CD4-positive, alpha-beta T cell (primary cell): ENCODE measurements around the gene ALDH16A1. TPM values are rescaled to one million over a fixed set of nuclear protein-coding genes. Genes with fewer than 3 reads are reported as not detected.

Experiments used
- ATAC-seq: fragments of 200-7000 bp; cut with Tn5 transposase; one replicate; pipeline ENCODE4 v1.10.0; 2022; ENCODE audit warnings: mild to moderate bottlenecking; ENCODE audit not compliant: poor library complexity
- CTCF ChIA-PET: fragments of 350-600 bp; sonication (Branson Sonifier 250); formaldehyde crosslinking; loops from one replicate; lab custom pipeline; 2021; ENCODE audit warnings: antibody characterized with exemption, inconsistent platforms; lab: Charles Lee
- POLR2A ChIA-PET: fragments of 350-600 bp; sonication (Branson Sonifier 250); formaldehyde crosslinking; loops from one replicate; lab custom pipeline; 2021; ENCODE audit warnings: antibody characterized with exemption, inconsistent platforms; lab: Charles Lee
- DNase-seq, 14 experiments: peaks; one replicate each; pipeline ENCODE4 v3.0.0-alpha.2; 2013 to 2020; ENCODE audit warnings: mixed read lengths in 2 of 14
- H3K27ac ChIP-seq, 2 donors: one replicate each; pipeline versions ENCODE4 v1.5.1 to v1.7.0; 2013; ENCODE audit warnings: low read length in 2 of 2, low read depth in 1 of 2, mild to moderate bottlenecking in 1 of 2
- H3K27me3 ChIP-seq, 2 experiments: 1 replicate in 1 of 2; 2 replicates in 1 of 2; pipeline versions ENCODE4 v1.6.1 to v1.7.0; 2013; ENCODE audit warnings: low read length in 2 of 2, control low read depth in 1 of 2, mild to moderate bottlenecking in 1 of 2, moderate library complexity in 1 of 2; ENCODE audit not compliant: insufficient read depth in 2 of 2, control insufficient read depth in 1 of 2
- H3K36me3 ChIP-seq: one replicate; pipeline ENCODE4 v1.6.1; 2013; ENCODE audit warnings: low read length, control low read depth; ENCODE audit not compliant: insufficient read depth
- H3K4me1 ChIP-seq: one replicate; pipeline ENCODE4 v1.6.1; 2013; ENCODE audit warnings: low read length, control low read depth; ENCODE audit not compliant: insufficient read depth
- H3K4me3 ChIP-seq: one replicate; pipeline ENCODE4 v1.5.1; 2013; ENCODE audit warnings: mild to moderate bottlenecking, low read length, moderate library complexity
- H3K9me3 ChIP-seq, 2 experiments: 1 replicate in 1 of 2; 2 replicates in 1 of 2; pipeline versions ENCODE4 v1.6.1 to v1.7.0; 2013; ENCODE audit warnings: low read length in 2 of 2, mild to moderate bottlenecking in 2 of 2, control low read depth in 1 of 2, moderate library complexity in 1 of 2; ENCODE audit not compliant: control insufficient read depth in 1 of 2, insufficient read depth in 1 of 2
- H3K27ac Mint-ChIP-seq: one replicate; pipeline ENCODE4 v1.8.0; 2020; ENCODE audit warnings: mixed read lengths
- H3K27me3 Mint-ChIP-seq: one replicate; pipeline ENCODE4 v1.8.0; 2021; ENCODE audit warnings: mixed read lengths
- H3K36me3 Mint-ChIP-seq: one replicate; pipeline ENCODE4 v1.8.0; 2021; ENCODE audit warnings: low read depth, mixed read lengths
- H3K4me1 Mint-ChIP-seq: one replicate; pipeline ENCODE4 v1.8.0; 2021; ENCODE audit warnings: low read depth, mixed read lengths
- H3K4me3 Mint-ChIP-seq: one replicate; pipeline ENCODE4 v1.8.0; 2020; ENCODE audit warnings: mild to moderate bottlenecking, mixed read lengths
- H3K9me3 Mint-ChIP-seq: one replicate; pipeline ENCODE4 v1.8.0; 2020; ENCODE audit warnings: mixed read lengths
- intact Hi-C, 2 experiments: fragments of 100-400 bp; cut with DNase I in 1 of 2; cut with micrococcal nuclease in 1 of 2; formaldehyde crosslinking; loops; one replicate each; pipeline versions ENCODE4 v1.15.1 to v1.9.0; 2023 to 2025; cut with DNase I, micrococcal nuclease
- total RNA-seq, 174 experiments: library from RNA in 2 of 174; stranded (reverse) in 2 of 174; gene quantifications; one replicate each; pipeline ENCODE4 v1.2.3 and lab custom pipeline; 2021 to 2026
- TF ChIP-seq, protein P1 (sequence below): fragments of 200-600 bp; IDR thresholded peaks from one replicate; pipeline ENCODE4 v1.8.0; 2022; ENCODE audit warnings: antibody characterized with exemption, mild to moderate bottlenecking

Gene ALDH16A1
- total RNA-seq, 2 experiments from 2014 or later: 25.1 to 25.8 TPM

- Histone ChIP-seq H3K27me3 (no peaks in the 10 kb centered on the region), H3K27ac (no peak overlapping the region), H3K36me3 (peaks cover 32% of the 10 kb centered on the region), H3K4me3 (peak overlapping the region; percentile 99), H3K4me1 (peaks cover 69% of the 10 kb centered on the region), H3K9me3 (no peaks in the 10 kb centered on the region)
- H3K36me3 Mint-ChIP-seq: peaks cover 65% of the 10 kb centered on the region
- ATAC-seq (no peak), DNase-seq (no peak)
- H3K4me3 Mint-ChIP-seq: peak overlapping the region; percentile 94
- TF ChIP-seq, protein P1, sequence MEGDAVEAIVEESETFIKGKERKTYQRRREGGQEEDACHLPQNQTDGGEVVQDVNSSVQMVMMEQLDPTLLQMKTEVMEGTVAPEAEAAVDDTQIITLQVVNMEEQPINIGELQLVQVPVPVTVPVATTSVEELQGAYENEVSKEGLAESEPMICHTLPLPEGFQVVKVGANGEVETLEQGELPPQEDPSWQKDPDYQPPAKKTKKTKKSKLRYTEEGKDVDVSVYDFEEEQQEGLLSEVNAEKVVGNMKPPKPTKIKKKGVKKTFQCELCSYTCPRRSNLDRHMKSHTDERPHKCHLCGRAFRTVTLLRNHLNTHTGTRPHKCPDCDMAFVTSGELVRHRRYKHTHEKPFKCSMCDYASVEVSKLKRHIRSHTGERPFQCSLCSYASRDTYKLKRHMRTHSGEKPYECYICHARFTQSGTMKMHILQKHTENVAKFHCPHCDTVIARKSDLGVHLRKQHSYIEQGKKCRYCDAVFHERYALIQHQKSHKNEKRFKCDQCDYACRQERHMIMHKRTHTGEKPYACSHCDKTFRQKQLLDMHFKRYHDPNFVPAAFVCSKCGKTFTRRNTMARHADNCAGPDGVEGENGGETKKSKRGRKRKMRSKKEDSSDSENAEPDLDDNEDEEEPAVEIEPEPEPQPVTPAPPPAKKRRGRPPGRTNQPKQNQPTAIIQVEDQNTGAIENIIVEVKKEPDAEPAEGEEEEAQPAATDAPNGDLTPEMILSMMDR: no peak
- H3K9me3 Mint-ChIP-seq: no peaks in the 10 kb centered on the region
- peaks cover 44% of the 10 kb centered on the region for H3K4me1 Mint-ChIP-seq
- intact Hi-C loops: no loop called here
- POLR2A ChIA-PET: interaction anchor here (2.5 to 5.7 kb wide), 3 partner anchors 21 to 46 kb away, joined by 12 to 120 read pairs (median 28); partner anchors contain the start of genes FLT3LG, RPL13A and RPS11
- peak overlapping the region; percentile 58 for H3K27ac Mint-ChIP-seq
- no peaks in the 10 kb centered on the region for H3K27me3 Mint-ChIP-seq
- CTCF ChIA-PET: interaction anchor here (2.5 to 3.9 kb wide), 2 partner anchors 23 to 26 kb away, joined by 14 to 15 read pairs; partner anchors contain the start of gene FLT3LG
Measured at GRCh38 chr19:49450405-49450804, 2.6 kb upstream of the ALDH16A1 start.

GRCh38 chr19:49451430-49452181 lies 1.4 kb upstream of the ALDH16A1 start, which contains the start of gene PIH1D1:
PIH1D1 (minus strand) TSS chr19:49451814; CDS start chr19:49451574, 240 bp downstream.
- ChIA-PET CTCF (interaction anchor here (0.8 to 3.9 kb wide), 8 partner anchors 8 to 227 kb away, joined by 3 to 24 read pairs (median 4); partner anchors contain the start of gene FLT3LG), POLR2A (interaction anchor here (0.5 to 5.7 kb wide), 18 partner anchors 12 to 418 kb away, joined by 3 to 120 read pairs (median 4); partner anchors contain the start of genes BCL2L12, CD37, FLT3LG and IRF3)
- peak within 1 kb of the TSS; percentile 94 for H3K4me3 Mint-ChIP-seq
- intact Hi-C loops: loop anchor here (1.0 to 2.0 kb wide), 4 partner anchors 8 to 45 kb away; partner anchors contain the start of genes FLT3LG (in 1 of the 2) and RPS11 (in 1 of the 2)
- peaks cover 50% of the 10 kb centered on the region for H3K4me1 Mint-ChIP-seq
- H3K27me3 Mint-ChIP-seq: no peaks in the 10 kb centered on the region
- TF ChIP-seq, protein P1: no peak
- H3K36me3 Mint-ChIP-seq: peaks cover 65% of the 10 kb centered on the region
- peak within 1 kb of the TSS; percentile 99 for H3K4me3 ChIP-seq
- H3K4me1 ChIP-seq: peaks cover 69% of the 10 kb centered on the region
- no peaks in the 10 kb centered on the region for H3K27me3 ChIP-seq
- H3K9me3 ChIP-seq: no peaks in the 10 kb centered on the region
- ATAC-seq (peak; percentile 61), DNase-seq (peak; percentile 84 to 98 (median 92))
- H3K27ac Mint-ChIP-seq: peak within 1 kb of the TSS; percentile 98
- H3K27ac ChIP-seq: peak within 1 kb of the TSS; percentile 93 to 97
- no peaks in the 10 kb centered on the region for H3K9me3 Mint-ChIP-seq
- H3K36me3 ChIP-seq: peaks cover 35% of the 10 kb centered on the region

- H3K27ac Mint-ChIP-seq: peak overlapping the region; percentile 98
- DNase-seq: peak in 3 of 14 experiments; percentile 51 to 64 (median 55)
- Histone ChIP-seq H3K4me1 (peaks cover 70% of the 10 kb centered on the region), H3K36me3 (peaks cover 22% of the 10 kb centered on the region), H3K27ac (peak overlapping the region; percentile 93 to 97), H3K9me3 (no peaks in the 10 kb centered on the region), H3K4me3 (peak overlapping the region; percentile 71), H3K27me3 (no peaks in the 10 kb centered on the region)
- POLR2A ChIA-PET: interaction anchor here (0.6 to 5.7 kb wide), 20 partner anchors 12 to 228 kb away, joined by 3 to 120 read pairs (median 4); partner anchors contain the start of genes FLT3LG, KASH5, PRMT1 and RPL13A
- H3K27me3 Mint-ChIP-seq: no peaks in the 10 kb centered on the region
- peaks cover 53% of the 10 kb centered on the region for H3K36me3 Mint-ChIP-seq
- peak overlapping the region; percentile 93 for H3K4me3 Mint-ChIP-seq
- H3K4me1 Mint-ChIP-seq: peaks cover 49% of the 10 kb centered on the region
- TF ChIP-seq, protein P1: no peak
- intact Hi-C loops: loop anchor here (1.0 to 2.0 kb wide), 6 partner anchors 15 to 43 kb away; partner anchors contain the start of genes RPS11 (in 2 of the 2), FLT3LG (in 1 of the 2) and RPL13A (in 1 of the 2)
- no peaks in the 10 kb centered on the region for H3K9me3 Mint-ChIP-seq
- ATAC-seq: peak; percentile 0
- CTCF ChIA-PET: interaction anchor here (1.2 to 3.8 kb wide), 4 partner anchors 17 to 116 kb away, joined by 5 to 24 read pairs (median 6); partner anchors contain the start of gene FLT3LG
Measured at GRCh38 chr19:49453757-49454240, 774 bp downstream of the ALDH16A1 start.
